K562 (cell line): Measurements from ENCODE around the gene VWA7. TPM values are rescaled to one million over a fixed set of nuclear protein-coding genes. Genes with fewer than 3 reads are reported as not detected.

ENCODE experiments used
- GABPB2 ChIP-seq: fragments of 250-450 bp; sonication (Bioruptor Pico); conservative IDR thresholded peaks from 2 replicates; pipeline ENCODE4 v1.5.1; 2021; ENCODE audit warnings: mild to moderate bottlenecking
- IFI16 ChIP-seq: fragments of 250-450 bp; sonication (Bioruptor Pico); IDR thresholded peaks from 2 replicates; pipeline ENCODE4 v2.1.2; 2022; ENCODE audit warnings: mild to moderate bottlenecking, inconsistent platforms
- MCM7 ChIP-seq, 2 experiments: fragments of 450-650 bp; IDR thresholded peaks; 2 replicates each; pipeline ENCODE4 v1.6.1; 2016 to 2018
- NELFE ChIP-seq: IDR thresholded peaks from 2 replicates; pipeline ENCODE4 v1.6.1; 2011; ENCODE audit warnings: mild to moderate bottlenecking; ENCODE audit not compliant: insufficient read depth, insufficient read length
- PTTG1 ChIP-seq: fragments of 450-650 bp; IDR thresholded peaks from 2 replicates; pipeline ENCODE4 v1.6.1; 2016; ENCODE audit warnings: low read depth, mild to moderate bottlenecking, missing genetic modification characterization, missing compliant biosample characterization
- SREBF2 ChIP-seq: sonication (generic); formaldehyde crosslinking; IDR thresholded peaks from 2 replicates; pipeline ENCODE4 v1.4.0; 2020; ENCODE audit warnings: mild to moderate bottlenecking, missing genetic modification reagents
- SRSF9 ChIP-seq: fragments of 200-400 bp; formaldehyde crosslinking; IDR thresholded peaks from 2 replicates; pipeline ENCODE4 v1.6.1; 2017; ENCODE audit warnings: low read depth, low read length, borderline replicate concordance
- TAF1 ChIP-seq: IDR thresholded peaks from 2 replicates; pipeline ENCODE4 v1.6.1; 2011; ENCODE audit warnings: mild to moderate bottlenecking, low read length, moderate library complexity; ENCODE audit not compliant: insufficient read depth, control insufficient read depth, severe bottlenecking; ENCODE audit errors: extremely low read depth
- THRAP3 ChIP-seq: fragments of 450-650 bp; IDR thresholded peaks from 2 replicates; pipeline ENCODE4 v1.6.1; 2016; ENCODE audit warnings: mild to moderate bottlenecking, inconsistent platforms, borderline replicate concordance
- ZNF77 ChIP-seq: fragments of 250-450 bp; sonication (Bioruptor Pico); IDR thresholded peaks from 2 replicates; pipeline ENCODE4 v1.5.0; 2020
- ZNF778 ChIP-seq: fragments of 450-650 bp; formaldehyde crosslinking; IDR thresholded peaks from 2 replicates; pipeline ENCODE4 v1.4.0; 2020; ENCODE audit warnings: mild to moderate bottlenecking, moderate library complexity
- polyA plus RNA-seq, 8 experiments: library from polyadenylated mRNA; depleted of rRNA in 4 of 8; stranded (reverse) in 5 of 8; unstranded in 3 of 8; fragments of >200 nt; fragmentation: Nextera tagmentation in 2 of 8; fragmentation: Illumina TruSeq in 1 of 8; extraction: Ambion mirVana in 2 of 8; extraction: Trizol in 1 of 8; gene quantifications; 2 replicates each; pipeline versions ENCODE4 v1.2.1 to v1.2.3, GENCODE V29; 2011 to 2014; ENCODE audit warnings: inconsistent platforms in 1 of 8, missing spikeins in 1 of 8
- total RNA-seq, 7 experiments: library from RNA; depleted of rRNA in 6 of 7; stranded (reverse); fragments of >200 nt in 6 of 7; fragmentation: Illumina TruSeq in 2 of 7; extraction: Trizol in 2 of 7; gene quantifications; 2 replicates each; pipeline versions ENCODE4 v1.2.1 to v1.2.3, GENCODE V29; 2011 to 2021; ENCODE audit warnings: low replicate concordance in 1 of 7
- TF ChIP-seq, protein P1 (sequence below), 3 experiments: fragments of 200-800 bp in 1 of 3; fragments of 250-450 bp in 1 of 3; fragments of 450-650 bp in 1 of 3; sonication (Bioruptor Pico) in 1 of 3; sonication (Bioruptor generic) in 1 of 3; formaldehyde crosslinking in 1 of 3; IDR thresholded peaks; 2 replicates each; pipeline versions ENCODE4 v1.6.1 to v1.8.0; 2016 to 2022; ENCODE audit warnings: mild to moderate bottlenecking in 2 of 3, missing genetic modification characterization in 2 of 3, missing compliant biosample characterization in 1 of 3, moderate library complexity in 1 of 3
- TF ChIP-seq, protein P2 (sequence below): sonication (generic); formaldehyde crosslinking; IDR thresholded peaks from 2 replicates; pipeline ENCODE4 v1.8.1; 2022; ENCODE audit warnings: missing genetic modification reagents
- TF ChIP-seq, protein P3 (sequence below), 2 experiments: fragments of 450-650 bp; conservative IDR thresholded peaks; 2 replicates each; pipeline ENCODE4 v1.6.1; 2017; ENCODE audit warnings: mild to moderate bottlenecking in 2 of 2, moderate library complexity in 2 of 2
- TF ChIP-seq, protein P4 (sequence below): sonication (generic); formaldehyde crosslinking; IDR thresholded peaks from 2 replicates; pipeline ENCODE4 v1.8.0; 2023; ENCODE audit warnings: mild to moderate bottlenecking, missing genetic modification reagents
- TF ChIP-seq, protein P5 (sequence below): fragments of 250-450 bp; sonication (Bioruptor Pico); IDR thresholded peaks from 2 replicates; pipeline ENCODE4 v1.5.0; 2020; ENCODE audit warnings: mild to moderate bottlenecking, borderline replicate concordance

VWA7 gene
- total and polyA plus RNA-seq, 9 of the 15 experiments (the other 6 are each of a cell fraction or from before 2014, with no cell fraction given), result 0.18 to 2.9 (median 0.95) TPM

DNA sequence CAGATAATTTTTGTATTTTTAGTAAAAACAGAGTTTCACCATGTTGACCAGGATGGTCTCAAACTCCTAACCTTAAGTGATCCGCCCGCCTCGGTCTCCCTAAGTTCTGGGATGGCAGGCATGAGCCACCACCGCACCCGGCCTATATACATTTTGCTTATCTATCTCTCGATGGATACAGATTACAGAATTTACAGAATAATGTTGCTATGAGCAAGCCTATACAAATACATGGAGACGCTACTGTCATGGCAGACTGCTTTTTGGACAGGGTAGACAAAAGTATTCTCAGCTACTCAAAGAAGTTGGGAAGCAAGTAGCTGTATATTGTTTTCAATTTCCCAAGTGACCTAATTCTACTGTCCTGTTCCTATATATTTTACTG lies 36.3 kb upstream of the VWA7 start (continued):
- TF ChIP-seq, protein P1, sequence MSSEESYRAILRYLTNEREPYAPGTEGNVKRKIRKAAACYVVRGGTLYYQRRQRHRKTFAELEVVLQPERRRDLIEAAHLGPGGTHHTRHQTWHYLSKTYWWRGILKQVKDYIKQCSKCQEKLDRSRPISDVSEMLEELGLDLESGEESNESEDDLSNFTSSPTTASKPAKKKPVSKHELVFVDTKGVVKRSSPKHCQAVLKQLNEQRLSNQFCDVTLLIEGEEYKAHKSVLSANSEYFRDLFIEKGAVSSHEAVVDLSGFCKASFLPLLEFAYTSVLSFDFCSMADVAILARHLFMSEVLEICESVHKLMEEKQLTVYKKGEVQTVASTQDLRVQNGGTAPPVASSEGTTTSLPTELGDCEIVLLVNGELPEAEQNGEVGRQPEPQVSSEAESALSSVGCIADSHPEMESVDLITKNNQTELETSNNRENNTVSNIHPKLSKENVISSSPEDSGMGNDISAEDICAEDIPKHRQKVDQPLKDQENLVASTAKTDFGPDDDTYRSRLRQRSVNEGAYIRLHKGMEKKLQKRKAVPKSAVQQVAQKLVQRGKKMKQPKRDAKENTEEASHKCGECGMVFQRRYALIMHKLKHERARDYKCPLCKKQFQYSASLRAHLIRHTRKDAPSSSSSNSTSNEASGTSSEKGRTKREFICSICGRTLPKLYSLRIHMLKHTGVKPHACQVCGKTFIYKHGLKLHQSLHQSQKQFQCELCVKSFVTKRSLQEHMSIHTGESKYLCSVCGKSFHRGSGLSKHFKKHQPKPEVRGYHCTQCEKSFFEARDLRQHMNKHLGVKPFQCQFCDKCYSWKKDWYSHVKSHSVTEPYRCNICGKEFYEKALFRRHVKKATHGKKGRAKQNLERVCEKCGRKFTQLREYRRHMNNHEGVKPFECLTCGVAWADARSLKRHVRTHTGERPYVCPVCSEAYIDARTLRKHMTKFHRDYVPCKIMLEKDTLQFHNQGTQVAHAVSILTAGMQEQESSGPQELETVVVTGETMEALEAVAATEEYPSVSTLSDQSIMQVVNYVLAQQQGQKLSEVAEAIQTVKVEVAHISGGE (CRISPR knock-in tag; IDR thresholded peaks at IDR 0.05), result no peak
- TF ChIP-seq GABPB2 (no peak), MCM7 (IDR thresholded peaks at IDR 0.05) (no peak), PTTG1 (tag) (0 out of 2 replicates have a peak, but pooled peaks have one; percentile 13), ZNF77 (no peak), SREBF2 (no peak), IFI16 (CRISPR knock-in tag) (no peak), THRAP3 (no peak), TAF1 (no peak), SRSF9 (no peak), ZNF778 (no peak), NELFE (no peak)
- TF ChIP-seq, protein P2, sequence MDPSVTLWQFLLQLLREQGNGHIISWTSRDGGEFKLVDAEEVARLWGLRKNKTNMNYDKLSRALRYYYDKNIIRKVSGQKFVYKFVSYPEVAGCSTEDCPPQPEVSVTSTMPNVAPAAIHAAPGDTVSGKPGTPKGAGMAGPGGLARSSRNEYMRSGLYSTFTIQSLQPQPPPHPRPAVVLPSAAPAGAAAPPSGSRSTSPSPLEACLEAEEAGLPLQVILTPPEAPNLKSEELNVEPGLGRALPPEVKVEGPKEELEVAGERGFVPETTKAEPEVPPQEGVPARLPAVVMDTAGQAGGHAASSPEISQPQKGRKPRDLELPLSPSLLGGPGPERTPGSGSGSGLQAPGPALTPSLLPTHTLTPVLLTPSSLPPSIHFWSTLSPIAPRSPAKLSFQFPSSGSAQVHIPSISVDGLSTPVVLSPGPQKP (CRISPR knock-in tag), result no peak
- TF ChIP-seq, protein P3, sequence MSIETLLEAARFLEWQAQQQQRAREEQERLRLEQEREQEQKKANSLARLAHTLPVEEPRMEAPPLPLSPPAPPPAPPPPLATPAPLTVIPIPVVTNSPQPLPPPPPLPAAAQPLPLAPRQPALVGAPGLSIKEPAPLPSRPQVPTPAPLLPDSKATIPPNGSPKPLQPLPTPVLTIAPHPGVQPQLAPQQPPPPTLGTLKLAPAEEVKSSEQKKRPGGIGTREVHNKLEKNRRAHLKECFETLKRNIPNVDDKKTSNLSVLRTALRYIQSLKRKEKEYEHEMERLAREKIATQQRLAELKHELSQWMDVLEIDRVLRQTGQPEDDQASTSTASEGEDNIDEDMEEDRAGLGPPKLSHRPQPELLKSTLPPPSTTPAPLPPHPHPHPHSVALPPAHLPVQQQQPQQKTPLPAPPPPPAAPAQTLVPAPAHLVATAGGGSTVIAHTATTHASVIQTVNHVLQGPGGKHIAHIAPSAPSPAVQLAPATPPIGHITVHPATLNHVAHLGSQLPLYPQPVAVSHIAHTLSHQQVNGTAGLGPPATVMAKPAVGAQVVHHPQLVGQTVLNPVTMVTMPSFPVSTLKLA (conservative IDR thresholded peaks at IDR 0.05), result no peak
- TF ChIP-seq, protein P4, sequence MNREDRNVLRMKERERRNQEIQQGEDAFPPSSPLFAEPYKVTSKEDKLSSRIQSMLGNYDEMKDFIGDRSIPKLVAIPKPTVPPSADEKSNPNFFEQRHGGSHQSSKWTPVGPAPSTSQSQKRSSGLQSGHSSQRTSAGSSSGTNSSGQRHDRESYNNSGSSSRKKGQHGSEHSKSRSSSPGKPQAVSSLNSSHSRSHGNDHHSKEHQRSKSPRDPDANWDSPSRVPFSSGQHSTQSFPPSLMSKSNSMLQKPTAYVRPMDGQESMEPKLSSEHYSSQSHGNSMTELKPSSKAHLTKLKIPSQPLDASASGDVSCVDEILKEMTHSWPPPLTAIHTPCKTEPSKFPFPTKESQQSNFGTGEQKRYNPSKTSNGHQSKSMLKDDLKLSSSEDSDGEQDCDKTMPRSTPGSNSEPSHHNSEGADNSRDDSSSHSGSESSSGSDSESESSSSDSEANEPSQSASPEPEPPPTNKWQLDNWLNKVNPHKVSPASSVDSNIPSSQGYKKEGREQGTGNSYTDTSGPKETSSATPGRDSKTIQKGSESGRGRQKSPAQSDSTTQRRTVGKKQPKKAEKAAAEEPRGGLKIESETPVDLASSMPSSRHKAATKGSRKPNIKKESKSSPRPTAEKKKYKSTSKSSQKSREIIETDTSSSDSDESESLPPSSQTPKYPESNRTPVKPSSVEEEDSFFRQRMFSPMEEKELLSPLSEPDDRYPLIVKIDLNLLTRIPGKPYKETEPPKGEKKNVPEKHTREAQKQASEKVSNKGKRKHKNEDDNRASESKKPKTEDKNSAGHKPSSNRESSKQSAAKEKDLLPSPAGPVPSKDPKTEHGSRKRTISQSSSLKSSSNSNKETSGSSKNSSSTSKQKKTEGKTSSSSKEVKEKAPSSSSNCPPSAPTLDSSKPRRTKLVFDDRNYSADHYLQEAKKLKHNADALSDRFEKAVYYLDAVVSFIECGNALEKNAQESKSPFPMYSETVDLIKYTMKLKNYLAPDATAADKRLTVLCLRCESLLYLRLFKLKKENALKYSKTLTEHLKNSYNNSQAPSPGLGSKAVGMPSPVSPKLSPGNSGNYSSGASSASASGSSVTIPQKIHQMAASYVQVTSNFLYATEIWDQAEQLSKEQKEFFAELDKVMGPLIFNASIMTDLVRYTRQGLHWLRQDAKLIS (CRISPR knock-in tag), result no peak
- TF ChIP-seq, protein P5, sequence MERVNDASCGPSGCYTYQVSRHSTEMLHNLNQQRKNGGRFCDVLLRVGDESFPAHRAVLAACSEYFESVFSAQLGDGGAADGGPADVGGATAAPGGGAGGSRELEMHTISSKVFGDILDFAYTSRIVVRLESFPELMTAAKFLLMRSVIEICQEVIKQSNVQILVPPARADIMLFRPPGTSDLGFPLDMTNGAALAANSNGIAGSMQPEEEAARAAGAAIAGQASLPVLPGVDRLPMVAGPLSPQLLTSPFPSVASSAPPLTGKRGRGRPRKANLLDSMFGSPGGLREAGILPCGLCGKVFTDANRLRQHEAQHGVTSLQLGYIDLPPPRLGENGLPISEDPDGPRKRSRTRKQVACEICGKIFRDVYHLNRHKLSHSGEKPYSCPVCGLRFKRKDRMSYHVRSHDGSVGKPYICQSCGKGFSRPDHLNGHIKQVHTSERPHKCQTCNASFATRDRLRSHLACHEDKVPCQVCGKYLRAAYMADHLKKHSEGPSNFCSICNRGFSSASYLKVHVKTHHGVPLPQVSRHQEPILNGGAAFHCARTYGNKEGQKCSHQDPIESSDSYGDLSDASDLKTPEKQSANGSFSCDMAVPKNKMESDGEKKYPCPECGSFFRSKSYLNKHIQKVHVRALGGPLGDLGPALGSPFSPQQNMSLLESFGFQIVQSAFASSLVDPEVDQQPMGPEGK, result no peak
